ENCODE results near the gene CLDN5.

Gene CLDN5

DNA sequence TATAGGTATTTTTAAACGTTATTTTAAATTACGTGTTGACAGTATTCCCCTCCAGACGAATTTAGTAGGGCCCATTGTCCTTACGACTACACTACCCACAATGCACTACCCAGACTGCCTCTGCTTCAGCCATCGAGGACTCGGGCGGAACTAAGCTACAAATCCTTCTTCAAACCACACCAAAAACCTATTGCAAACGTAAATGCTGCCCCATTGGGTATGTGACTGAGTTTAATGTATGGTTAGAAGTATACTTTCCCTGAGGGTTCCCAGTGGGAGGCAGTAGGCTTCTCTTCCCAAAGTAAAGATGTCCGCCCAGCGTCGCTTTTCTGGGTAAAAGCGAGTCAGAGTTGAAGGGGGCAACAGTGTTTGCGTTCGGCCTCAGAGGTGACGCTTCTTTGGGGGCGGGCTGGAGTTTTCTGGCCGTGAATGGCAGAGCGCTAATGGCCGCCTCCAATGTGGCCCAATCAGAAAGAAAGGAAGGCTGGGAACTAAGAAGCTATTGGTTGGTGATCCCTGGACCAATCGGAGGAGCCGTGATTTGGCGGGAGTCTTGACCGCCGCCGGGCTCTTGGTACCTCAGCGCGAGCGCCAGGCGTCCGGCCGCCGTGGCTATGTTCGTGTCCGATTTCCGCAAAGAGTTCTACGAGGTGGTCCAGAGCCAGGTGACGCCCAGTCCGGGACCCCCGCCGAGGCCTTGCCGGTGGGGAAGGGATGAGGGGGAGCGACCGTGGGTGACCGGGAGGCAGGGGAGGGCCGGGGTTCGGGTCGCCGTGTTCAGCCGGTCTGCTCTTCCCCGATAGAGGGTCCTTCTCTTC lies 44.6 kb downstream of the CLDN5 start, which contains the start of gene CDC45 (continued):
- TF ChIP-seq SETDB1 (IDR thresholded peaks at IDR 0.05; ENCODE audit: insufficient read length, low read length), result no peak
- TF ChIP-seq ZNF423 (tag by site-specific recombination; IDR thresholded peaks at IDR 0.05), result no peak
- no peak for TF ChIP-seq ZNF292 (tag by site-specific recombination; IDR thresholded peaks at IDR 0.05; ENCODE audit: borderline replicate concordance, low read depth)
- TF ChIP-seq ZNF664 (tag by site-specific recombination; IDR thresholded peaks at IDR 0.05), result 0 out of 2 replicates have a peak, but pooled peaks have one; percentile 13
- peak; percentile 88 for TF ChIP-seq ZBTB11 (tag by site-specific recombination; conservative IDR thresholded peaks at IDR 0.05; ENCODE audit: low read depth)
- TF ChIP-seq, protein P1, sequence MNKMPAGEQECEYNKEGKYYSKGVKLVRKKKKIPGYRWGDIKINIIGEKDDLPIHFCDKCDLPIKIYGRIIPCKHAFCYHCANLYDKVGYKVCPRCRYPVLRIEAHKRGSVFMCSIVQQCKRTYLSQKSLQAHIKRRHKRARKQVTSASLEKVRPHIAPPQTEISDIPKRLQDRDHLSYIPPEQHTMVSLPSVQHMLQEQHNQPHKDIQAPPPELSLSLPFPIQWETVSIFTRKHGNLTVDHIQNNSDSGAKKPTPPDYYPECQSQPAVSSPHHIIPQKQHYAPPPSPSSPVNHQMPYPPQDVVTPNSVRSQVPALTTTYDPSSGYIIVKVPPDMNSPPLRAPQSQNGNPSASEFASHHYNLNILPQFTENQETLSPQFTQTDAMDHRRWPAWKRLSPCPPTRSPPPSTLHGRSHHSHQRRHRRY (tag by site-specific recombination; IDR thresholded peaks at IDR 0.05), result peak; percentile 24; the same call in 1 of the 2 replicates
- no peak for TF ChIP-seq ZNF776 (tag by site-specific recombination; IDR thresholded peaks at IDR 0.05; ENCODE audit: borderline replicate concordance)
- 0 out of 2 replicates have a peak, but pooled peaks have one; percentile 30 for TF ChIP-seq ZBTB48 (tag by site-specific recombination; IDR thresholded peaks at IDR 0.05)
- peak; percentile 42; the same call in 1 of the 2 replicates for TF ChIP-seq ZNF623 (tag by site-specific recombination; IDR thresholded peaks at IDR 0.05)
- TF ChIP-seq ZNF510 (tag by site-specific recombination; IDR thresholded peaks at IDR 0.05; ENCODE audit: insufficient replicate concordance), result no peak
- TF ChIP-seq ZSCAN16 (tag by site-specific recombination; IDR thresholded peaks at IDR 0.05), result no peak
- TF ChIP-seq ZNF157 (tag by site-specific recombination; IDR thresholded peaks at IDR 0.05), result no peak
- TF ChIP-seq IKZF3 (tag by site-specific recombination; IDR thresholded peaks at IDR 0.05), result no peak
- peak; percentile 94 for TF ChIP-seq ZNF639 (tag by site-specific recombination; IDR thresholded peaks at IDR 0.05)
- no peak for TF ChIP-seq ZBTB1 (tag by site-specific recombination; IDR thresholded peaks at IDR 0.05)
- TF ChIP-seq OVOL3 (tag by site-specific recombination; IDR thresholded peaks at IDR 0.05), result peak; percentile 64
- peak; percentile 91 for TF ChIP-seq ZNF335 (tag by site-specific recombination; conservative IDR thresholded peaks at IDR 0.05)
- TF ChIP-seq, protein P2, sequence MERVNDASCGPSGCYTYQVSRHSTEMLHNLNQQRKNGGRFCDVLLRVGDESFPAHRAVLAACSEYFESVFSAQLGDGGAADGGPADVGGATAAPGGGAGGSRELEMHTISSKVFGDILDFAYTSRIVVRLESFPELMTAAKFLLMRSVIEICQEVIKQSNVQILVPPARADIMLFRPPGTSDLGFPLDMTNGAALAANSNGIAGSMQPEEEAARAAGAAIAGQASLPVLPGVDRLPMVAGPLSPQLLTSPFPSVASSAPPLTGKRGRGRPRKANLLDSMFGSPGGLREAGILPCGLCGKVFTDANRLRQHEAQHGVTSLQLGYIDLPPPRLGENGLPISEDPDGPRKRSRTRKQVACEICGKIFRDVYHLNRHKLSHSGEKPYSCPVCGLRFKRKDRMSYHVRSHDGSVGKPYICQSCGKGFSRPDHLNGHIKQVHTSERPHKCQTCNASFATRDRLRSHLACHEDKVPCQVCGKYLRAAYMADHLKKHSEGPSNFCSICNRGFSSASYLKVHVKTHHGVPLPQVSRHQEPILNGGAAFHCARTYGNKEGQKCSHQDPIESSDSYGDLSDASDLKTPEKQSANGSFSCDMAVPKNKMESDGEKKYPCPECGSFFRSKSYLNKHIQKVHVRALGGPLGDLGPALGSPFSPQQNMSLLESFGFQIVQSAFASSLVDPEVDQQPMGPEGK (tag by site-specific recombination; IDR thresholded peaks at IDR 0.05), result peak; percentile 52
- TF ChIP-seq ZNF629 (tag by site-specific recombination; IDR thresholded peaks at IDR 0.05), result peak; percentile 95
- TF ChIP-seq GLIS1 (tag by site-specific recombination; IDR thresholded peaks at IDR 0.05), result peak; percentile 49
- TF ChIP-seq ZNF10 (tag by site-specific recombination; IDR thresholded peaks at IDR 0.05), result 0 out of 2 replicates have a peak, but pooled peaks have one; percentile 8
- TF ChIP-seq, protein P3, sequence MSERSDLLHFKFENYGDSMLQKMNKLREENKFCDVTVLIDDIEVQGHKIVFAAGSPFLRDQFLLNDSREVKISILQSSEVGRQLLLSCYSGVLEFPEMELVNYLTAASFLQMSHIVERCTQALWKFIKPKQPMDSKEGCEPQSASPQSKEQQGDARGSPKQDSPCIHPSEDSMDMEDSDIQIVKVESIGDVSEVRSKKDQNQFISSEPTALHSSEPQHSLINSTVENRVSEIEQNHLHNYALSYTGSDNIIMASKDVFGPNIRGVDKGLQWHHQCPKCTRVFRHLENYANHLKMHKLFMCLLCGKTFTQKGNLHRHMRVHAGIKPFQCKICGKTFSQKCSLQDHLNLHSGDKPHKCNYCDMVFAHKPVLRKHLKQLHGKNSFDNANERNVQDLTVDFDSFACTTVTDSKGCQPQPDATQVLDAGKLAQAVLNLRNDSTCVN (tag by site-specific recombination; optimal IDR thresholded peaks at IDR 0.05), result peak; percentile 30
- peak; percentile 83 for TF ChIP-seq ZBTB21 (tag by site-specific recombination; IDR thresholded peaks at IDR 0.05)
- no peak for TF ChIP-seq ZNF677 (tag by site-specific recombination; IDR thresholded peaks at IDR 0.05)
- TF ChIP-seq ZNF48 (tag by site-specific recombination; IDR thresholded peaks at IDR 0.05), result no peak
- TF ChIP-seq, protein P4, sequence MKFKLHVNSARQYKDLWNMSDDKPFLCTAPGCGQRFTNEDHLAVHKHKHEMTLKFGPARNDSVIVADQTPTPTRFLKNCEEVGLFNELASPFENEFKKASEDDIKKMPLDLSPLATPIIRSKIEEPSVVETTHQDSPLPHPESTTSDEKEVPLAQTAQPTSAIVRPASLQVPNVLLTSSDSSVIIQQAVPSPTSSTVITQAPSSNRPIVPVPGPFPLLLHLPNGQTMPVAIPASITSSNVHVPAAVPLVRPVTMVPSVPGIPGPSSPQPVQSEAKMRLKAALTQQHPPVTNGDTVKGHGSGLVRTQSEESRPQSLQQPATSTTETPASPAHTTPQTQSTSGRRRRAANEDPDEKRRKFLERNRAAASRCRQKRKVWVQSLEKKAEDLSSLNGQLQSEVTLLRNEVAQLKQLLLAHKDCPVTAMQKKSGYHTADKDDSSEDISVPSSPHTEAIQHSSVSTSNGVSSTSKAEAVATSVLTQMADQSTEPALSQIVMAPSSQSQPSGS (tag by site-specific recombination; IDR thresholded peaks at IDR 0.05; ENCODE audit: low read depth), result no peak; the same call in 1 of the 2 replicates
- TF ChIP-seq SCRT2 (tag by site-specific recombination; IDR thresholded peaks at IDR 0.05), result peak; percentile 90
- peak; percentile 15; the same call in 1 of the 2 replicates for TF ChIP-seq ZIC2 (tag by site-specific recombination; IDR thresholded peaks at IDR 0.05)
- TF ChIP-seq YY1 (tag by site-specific recombination; IDR thresholded peaks at IDR 0.05), result peak; percentile 99
